GM21717 (cell line): ENCODE measurements around the gene KCMF1.

Experiments used
- ATAC-seq: cut with Tn5 transposase; IDR thresholded peaks from one replicate; pipeline ENCODE4 v1.9.1; 2021; ENCODE audit warnings: mild to moderate bottlenecking, moderate library complexity; ENCODE audit not compliant: unreplicated experiment

The KCMF1 gene

GRCh38 chr2:85077859-85078419 is 107.0 kb downstream of the KCMF1 start:
- no peak for ATAC-seq

- ATAC-seq: no peak
These were observed 107.6 kb downstream of the KCMF1 start for GRCh38 chr2:85078536-85078935.

GRCh38 chr2:85083092-85083491 is 112.1 kb downstream of the KCMF1 start:
- no peak for ATAC-seq

DNA sequence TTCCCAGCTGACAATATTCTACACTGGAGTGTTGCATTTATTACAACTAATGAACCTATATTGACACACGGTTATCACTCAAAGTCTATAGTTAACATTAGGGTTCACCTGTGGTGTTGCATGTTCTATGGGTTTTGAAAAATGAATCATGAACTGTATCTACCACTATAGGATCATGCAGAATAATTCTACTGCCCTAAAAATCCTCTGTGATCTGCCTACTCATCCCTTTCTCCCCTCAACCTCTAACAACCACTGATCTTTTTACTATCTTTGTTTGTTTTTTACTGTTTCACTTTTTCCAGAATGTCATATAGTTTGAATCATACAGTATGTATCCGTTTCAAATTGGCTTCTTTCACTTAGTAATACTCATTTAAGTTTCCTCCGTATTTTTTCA is 114.6 kb downstream of the KCMF1 start:
- ATAC-seq: no peak

DNA sequence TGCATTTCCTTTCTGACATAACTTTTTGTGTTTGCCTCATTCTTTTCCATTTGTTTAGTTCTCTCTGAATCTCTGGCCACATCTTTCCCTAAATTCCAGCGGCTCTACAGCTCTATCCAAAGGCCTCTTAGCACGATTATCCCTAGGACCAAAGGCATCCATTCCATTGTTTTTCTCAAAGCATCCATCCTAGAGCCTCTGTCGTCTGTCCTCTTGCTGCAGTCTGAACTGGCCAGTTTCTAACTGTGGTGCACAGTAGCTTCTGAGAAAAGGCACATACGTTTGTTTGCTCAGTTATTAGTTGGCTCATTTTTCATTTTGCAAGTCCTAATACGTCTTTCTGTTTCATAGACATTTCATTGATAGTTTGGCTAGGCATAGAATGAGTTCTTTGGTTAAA is 116.6 kb downstream of the KCMF1 start:
- no peak for ATAC-seq

DNA sequence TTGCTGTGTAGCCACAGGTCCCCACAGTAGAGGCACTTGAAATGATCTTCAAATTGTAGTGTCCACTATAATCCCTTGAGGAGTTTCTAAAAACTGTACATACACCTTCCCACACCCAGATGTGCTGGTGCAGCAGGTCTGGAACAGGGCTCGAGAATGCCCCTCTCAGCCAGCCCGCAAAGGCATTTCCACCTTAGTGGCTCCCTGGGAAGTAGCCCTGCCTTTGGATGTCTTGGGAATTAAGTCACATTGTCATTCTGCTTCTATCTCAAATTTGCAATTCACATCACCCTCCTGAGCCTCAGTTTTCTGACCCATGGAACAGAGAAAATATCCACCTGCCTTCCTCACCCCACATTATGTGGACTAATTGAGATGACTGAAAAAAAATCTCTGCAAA is 118.0 kb downstream of the KCMF1 start:
- no peak for ATAC-seq

DNA sequence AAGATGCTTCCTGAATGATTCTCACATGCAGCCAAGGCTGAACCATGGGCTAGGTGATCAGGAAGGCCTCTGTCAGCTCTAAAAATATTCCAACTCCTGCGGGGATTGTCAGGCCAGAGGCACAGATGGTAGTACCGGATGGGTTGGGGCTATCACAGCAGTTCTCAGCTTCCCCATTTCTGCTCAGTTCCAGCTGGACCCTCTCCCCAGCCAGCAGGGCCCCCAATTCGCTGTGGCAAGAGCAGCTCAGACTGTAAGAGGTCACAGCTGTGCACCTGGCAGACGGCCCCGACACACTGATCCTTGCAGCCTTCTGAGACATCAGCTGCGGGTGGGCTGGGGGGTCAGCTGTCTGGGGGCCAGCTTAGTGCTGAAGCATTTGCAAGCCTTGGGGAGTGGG is 118.6 kb downstream of the KCMF1 start:
- no peak for ATAC-seq

DNA sequence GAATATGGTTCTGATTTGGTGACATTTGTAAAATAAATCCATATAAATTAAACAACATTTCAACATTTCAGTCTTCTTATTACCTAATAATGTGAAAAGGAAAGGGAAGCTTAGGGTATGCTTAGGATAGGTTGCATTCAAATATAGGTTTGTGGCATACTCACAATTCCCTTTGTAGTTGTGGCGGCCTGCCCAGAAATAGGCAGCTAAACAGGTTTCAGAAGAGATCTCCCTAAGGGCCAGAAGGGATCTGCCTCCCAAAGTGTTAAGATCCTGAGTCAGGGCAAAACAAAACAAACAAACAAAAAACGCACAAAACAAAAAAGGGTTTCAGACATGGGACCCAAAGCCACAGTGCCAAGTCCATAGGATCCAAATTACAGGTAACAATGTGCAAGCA is 120.9 kb downstream of the KCMF1 start:
- no peak for ATAC-seq

DNA sequence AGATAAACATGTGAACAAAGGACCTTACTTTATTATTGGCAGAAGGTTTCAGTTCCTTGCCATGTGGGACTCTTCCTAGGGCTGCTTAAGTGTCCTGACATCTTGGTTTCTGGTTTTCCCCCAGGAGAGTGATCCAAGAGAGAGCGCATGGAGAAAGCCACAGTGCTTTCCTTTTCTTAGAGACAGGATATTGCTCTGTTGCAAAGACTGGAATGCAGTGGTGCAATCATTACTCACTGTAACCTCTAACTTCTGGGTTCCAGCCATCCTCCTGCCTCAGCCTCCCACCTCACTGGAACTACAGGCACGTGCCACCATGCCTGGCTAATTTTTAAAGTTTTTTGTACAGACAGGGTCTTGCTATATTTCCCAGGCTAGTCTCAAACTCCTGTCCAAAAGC is 124.1 kb downstream of the KCMF1 start:
- no peak for ATAC-seq

DNA sequence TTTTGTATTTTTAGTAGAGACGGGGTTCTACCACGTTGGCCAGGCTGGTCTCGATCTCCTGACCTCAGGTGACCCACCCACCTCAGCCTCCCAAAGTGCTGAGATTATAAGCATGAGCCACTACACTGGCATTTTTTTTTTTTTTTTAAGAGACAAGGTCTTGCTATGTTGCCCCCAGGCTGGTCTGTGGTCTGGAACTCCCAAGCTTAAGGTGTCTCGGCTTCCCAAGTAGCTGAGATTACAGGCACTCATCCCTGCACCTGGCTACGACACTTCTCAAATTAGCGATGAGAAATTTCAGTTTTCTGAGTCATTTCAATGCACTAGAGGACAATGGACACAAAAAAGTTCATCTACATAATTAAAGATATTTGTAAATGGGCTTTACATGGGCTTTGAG is 125.7 kb downstream of the KCMF1 start:
- no peak for ATAC-seq

DNA sequence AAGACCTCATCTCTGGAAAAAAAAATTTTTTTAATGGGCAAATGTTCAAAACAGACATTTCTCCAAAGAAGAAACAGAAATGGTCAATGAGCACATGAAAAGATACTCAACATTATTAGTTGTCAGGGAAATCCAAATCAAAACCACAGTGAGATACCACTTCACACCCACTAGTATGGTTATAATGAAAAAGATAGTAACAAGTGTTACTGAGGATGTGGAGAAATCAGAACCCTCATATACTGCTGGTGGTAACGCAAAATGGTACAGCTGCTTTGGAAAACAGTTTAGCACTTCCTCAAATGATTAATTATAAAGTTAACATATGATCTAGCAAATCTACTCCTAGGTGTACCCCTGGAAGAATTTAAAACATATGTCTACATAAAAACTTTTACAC is 133.3 kb downstream of the KCMF1 start:
- no peak for ATAC-seq

DNA sequence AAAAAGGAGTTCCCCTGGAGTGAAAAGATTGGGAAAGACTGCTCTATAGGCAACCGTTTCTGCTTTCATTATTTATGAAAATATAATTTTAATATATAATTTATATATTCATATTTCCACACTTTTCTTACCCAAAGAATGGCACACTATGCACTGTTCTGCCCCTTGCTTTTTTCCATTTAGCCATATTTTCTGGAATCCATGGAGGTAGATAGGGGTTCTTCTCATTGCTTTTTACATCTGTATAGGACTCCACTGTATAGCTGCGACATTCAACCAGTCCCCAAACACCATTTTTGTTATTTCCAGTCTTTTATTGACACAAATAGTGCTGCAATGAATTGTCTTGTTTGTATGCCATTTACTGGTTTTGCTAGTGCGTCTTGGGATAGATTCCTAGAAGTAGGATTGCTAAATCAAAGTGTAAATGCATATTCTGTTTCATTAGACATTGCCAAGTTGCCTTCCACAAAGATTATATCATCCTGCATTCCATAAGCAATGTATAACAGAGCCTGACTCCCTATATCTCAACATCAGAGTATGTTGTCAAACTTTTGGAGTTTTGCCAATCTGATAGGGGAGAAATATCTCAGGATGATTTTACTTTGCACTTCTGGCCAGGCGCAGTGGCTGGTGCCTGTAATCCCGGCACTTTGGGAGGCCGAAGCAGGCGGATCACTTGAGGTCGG is 135.7 kb downstream of the KCMF1 start:
- ATAC-seq: no peak
